Measurements from ENCODE around the gene DMPK. TPM values are rescaled to one million over a fixed set of nuclear protein-coding genes. Genes with fewer than 3 reads are reported as not detected.

DMPK gene
- total RNA-seq, 6 experiments from 2014 or later = 85.5 to 144 (median 102) TPM

DNA sequence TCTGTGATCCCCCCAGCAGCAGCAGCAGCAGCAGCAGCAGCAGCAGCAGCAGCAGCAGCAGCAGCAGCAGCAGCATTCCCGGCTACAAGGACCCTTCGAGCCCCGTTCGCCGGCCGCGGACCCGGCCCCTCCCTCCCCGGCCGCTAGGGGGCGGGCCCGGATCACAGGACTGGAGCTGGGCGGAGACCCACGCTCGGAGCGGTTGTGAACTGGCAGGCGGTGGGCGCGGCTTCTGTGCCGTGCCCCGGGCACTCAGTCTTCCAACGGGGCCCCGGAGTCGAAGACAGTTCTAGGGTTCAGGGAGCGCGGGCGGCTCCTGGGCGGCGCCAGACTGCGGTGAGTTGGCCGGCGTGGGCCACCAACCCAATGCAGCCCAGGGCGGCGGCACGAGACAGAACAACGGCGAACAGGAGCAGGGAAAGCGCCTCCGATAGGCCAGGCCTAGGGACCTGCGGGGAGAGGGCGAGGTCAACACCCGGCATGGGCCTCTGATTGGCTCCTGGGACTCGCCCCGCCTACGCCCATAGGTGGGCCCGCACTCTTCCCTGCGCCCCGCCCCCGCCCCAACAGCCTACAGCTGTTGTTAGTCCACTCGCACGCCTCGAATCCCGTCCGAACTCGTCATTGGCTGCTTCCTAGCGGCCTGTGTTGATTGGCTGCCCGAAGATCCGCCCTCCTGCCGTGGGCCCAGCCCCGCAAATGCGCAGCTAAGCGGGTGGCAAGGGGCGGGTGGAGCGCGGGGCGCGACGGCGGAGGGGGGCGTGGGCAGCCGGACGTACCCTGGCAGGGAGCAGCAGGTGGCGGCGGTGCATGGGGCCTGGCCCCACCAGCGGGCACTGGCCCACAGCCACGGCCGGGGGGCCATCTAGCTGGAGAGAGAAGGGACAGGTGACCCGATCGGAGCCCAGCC is 11.8 kb downstream of the DMPK start:
- peak overlapping the region; percentile 89 for H3K4me3 Mint-ChIP-seq
- peaks cover 16% of the 10 kb centered on the region for H3K4me1 Mint-ChIP-seq (ENCODE audit: low read depth)
- H3K27ac Mint-ChIP-seq = peak overlapping the region; percentile 94
- H3K36me3 Mint-ChIP-seq (ENCODE audit: low read depth) = peaks cover 15% of the 10 kb centered on the region
- peak; percentile 95 for DNase-seq
- no peaks in the 10 kb centered on the region for H3K9me3 Mint-ChIP-seq
- peak; percentile 99 for TF ChIP-seq CTCF (IDR thresholded peaks at IDR 0.05)
- H3K27me3 Mint-ChIP-seq (ENCODE audit: insufficient read depth) = peaks cover 28% of the 10 kb centered on the region

GRCh38 chr19:45769821-45770191 is 12.5 kb downstream of the DMPK start:
- no peak for TF ChIP-seq CTCF (IDR thresholded peaks at IDR 0.05)
- no peak for DNase-seq
- Mint-ChIP-seq H3K4me1 (ENCODE audit: low read depth) (peaks cover 17% of the 10 kb centered on the region), H3K4me3 (peak overlapping the region; percentile 89), H3K27me3 (ENCODE audit: insufficient read depth) (peaks cover 28% of the 10 kb centered on the region), H3K9me3 (no peaks in the 10 kb centered on the region), H3K27ac (peak overlapping the region; percentile 94), H3K36me3 (ENCODE audit: low read depth) (peaks cover 15% of the 10 kb centered on the region)

DNA sequence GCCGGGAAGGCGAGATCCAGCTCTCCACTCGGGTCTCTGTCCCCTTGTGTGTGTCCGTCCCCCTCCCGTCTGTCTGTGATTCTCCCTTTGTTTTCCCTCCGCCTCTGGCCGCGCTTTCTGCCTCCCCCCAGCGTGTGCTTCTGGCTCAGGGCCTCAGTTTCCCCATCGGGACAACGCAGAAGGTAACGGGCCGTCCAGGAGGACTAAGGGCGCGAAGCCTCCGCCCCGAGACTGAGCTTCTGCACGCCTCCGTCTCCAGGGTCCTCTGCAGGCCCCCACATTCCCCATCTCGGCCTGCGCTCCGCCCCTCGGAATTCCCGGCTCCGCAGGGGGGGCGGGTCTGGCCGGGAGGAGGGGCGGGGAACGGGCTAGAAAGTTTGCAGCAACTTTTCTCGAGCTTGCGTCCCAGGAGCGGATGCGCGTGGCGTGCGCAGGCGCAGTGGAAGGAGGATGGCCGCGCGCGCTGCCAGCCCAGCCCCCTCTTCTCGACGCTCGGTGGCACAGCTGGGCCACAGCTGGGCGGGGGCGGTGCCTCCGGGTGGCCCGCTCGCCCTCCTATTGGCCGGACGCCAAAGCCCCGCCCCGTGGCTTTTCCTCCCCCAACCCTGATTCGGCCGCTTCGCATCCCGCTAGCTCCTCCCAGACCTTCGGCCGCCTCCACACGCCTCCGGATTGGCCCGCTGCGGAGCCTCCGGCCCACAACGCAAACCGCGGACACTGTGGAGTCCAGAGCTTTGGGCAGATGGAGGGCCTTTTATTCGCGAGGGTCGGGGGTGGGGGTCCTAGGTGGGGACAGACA is 13.1 kb downstream of the DMPK start, which contains the start of gene SIX5:
SIX5 (minus strand) TSS at position 269 of the 799 bp plus-strand sequence. CDS start 408 bp downstream, outside the sequence.
- H3K27me3 Mint-ChIP-seq (ENCODE audit: insufficient read depth) = peaks cover 28% of the 10 kb centered on the region
- peak within 1 kb of the TSS; percentile 92 for H3K4me3 Mint-ChIP-seq
- H3K9me3 Mint-ChIP-seq = no peaks in the 10 kb centered on the region

GRCh38 chr19:45768655-45768983 is 13.7 kb downstream of the DMPK start:
- H3K9me3 Mint-ChIP-seq = no peaks in the 10 kb centered on the region
- peaks cover 26% of the 10 kb centered on the region for H3K27me3 Mint-ChIP-seq (ENCODE audit: insufficient read depth)
- H3K4me1 Mint-ChIP-seq (ENCODE audit: low read depth) = peaks cover 22% of the 10 kb centered on the region
- H3K4me3 Mint-ChIP-seq = peak overlapping the region; percentile 92
- no peak for DNase-seq
- H3K36me3 Mint-ChIP-seq (ENCODE audit: low read depth) = peaks cover 15% of the 10 kb centered on the region
- no peak for TF ChIP-seq CTCF (IDR thresholded peaks at IDR 0.05)
- H3K27ac Mint-ChIP-seq = peak overlapping the region; percentile 91

More for the DNA sequence above, 13.1 kb downstream of the DMPK start, which contains the start of gene SIX5:
- H3K4me1 Mint-ChIP-seq (ENCODE audit: low read depth) = peaks cover 22% of the 10 kb centered on the region
- TF ChIP-seq CTCF (IDR thresholded peaks at IDR 0.05) = no peak
- peaks cover 15% of the 10 kb centered on the region for H3K36me3 Mint-ChIP-seq (ENCODE audit: low read depth)
- peak; percentile 96 for DNase-seq
- H3K27ac Mint-ChIP-seq = peak within 1 kb of the TSS; percentile 94

DNA sequence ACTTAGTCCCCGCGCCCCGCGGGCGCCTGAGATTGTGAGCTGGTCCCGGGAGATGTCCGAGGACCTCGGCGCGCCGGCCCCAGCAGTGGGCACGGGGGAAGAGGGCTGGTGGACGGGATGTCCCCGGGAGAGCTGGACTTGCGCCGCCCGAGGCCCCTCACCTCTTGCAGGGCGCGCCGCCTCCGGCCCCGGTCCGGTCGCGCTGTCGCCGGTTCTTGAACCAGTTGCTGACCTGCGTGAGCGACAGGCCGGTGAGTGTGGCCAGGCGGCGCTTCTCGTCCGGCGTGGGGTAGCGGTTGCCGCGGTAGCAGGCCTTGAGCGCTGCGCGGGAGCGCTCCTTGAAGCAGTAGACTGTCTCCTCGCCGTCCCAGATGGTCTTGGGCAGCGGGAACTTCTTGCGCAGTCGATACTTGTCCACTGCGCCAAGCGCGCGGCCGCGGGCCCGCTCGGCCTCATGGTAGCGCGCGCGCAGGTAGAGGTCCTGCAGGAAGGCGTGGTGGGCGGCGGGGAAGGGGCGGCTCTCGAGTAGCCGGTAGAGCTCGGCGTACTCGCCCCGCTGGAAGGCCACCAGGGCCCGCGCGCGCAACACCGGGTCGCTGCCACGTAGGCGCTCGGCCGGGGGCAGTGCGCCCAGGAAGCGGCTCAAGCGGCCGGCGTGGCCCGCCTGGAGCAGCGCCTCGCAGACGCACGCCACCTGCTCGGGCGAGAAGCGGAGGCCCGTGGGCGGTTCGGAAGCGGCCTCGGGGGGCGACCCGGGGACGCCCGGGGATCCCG is 14.2 kb downstream of the DMPK start:
- H3K36me3 Mint-ChIP-seq (ENCODE audit: low read depth) = peaks cover 11% of the 10 kb centered on the region
- peak overlapping the region; percentile 90 for H3K27ac Mint-ChIP-seq
- peaks cover 22% of the 10 kb centered on the region for H3K4me1 Mint-ChIP-seq (ENCODE audit: low read depth)
- peak overlapping the region; percentile 90 for H3K4me3 Mint-ChIP-seq
- no peaks in the 10 kb centered on the region for H3K9me3 Mint-ChIP-seq
- no peak for DNase-seq
- peaks cover 26% of the 10 kb centered on the region for H3K27me3 Mint-ChIP-seq (ENCODE audit: insufficient read depth)
- TF ChIP-seq CTCF (IDR thresholded peaks at IDR 0.05) = peak; percentile 11; the same call in 1 of the 2 replicates

All from HFFc6 (cell line).